T47D (cell line): Measurements from ENCODE around the gene PAQR9.

Source experiments
- DNase-seq, 2 experiments: peaks; one replicate each; pipeline versions ENCODE4 v3.0.0 to v3.0.0-alpha.2; 2011 to 2012; ENCODE audit warnings: low read depth in 1 of 2, low spot score in 1 of 2
- JUND ChIP-seq: IDR thresholded peaks from 2 replicates; pipeline ENCODE4 v1.6.1; 2012; ENCODE audit warnings: low read depth
- in situ Hi-C: cut with HindIII; loops from 2 replicates; pipeline ENCODE4 v1.10.0; 2016; ENCODE audit warnings: low sequenced_read_pairs, low pct_unique_long_range_greater_than_20kb

The PAQR9 gene

GRCh38 chr3:142973217-142974009 lies 9.9 kb upstream of the PAQR9 start:
- TF ChIP-seq JUND: no peak
- no peak for DNase-seq
- in situ Hi-C loops: no loop called here

- in situ Hi-C loops: no loop called here
- TF ChIP-seq JUND: no peak
- no peak for DNase-seq
These were observed 8.7 kb upstream of the PAQR9 start for GRCh38 chr3:142972092-142972753.

GRCh38 chr3:142971431-142971830 lies 8.0 kb upstream of the PAQR9 start:
- TF ChIP-seq JUND: no peak
- no peak for DNase-seq
- in situ Hi-C loops: no loop called here

GRCh38 chr3:142968319-142969025 lies 5.0 kb upstream of the PAQR9 start:
- no peak for DNase-seq
- in situ Hi-C loops: no loop called here
- no peak for TF ChIP-seq JUND

GRCh38 chr3:142966808-142967207 lies 3.3 kb upstream of the PAQR9 start:
- DNase-seq: no peak
- in situ Hi-C loops: no loop called here
- TF ChIP-seq JUND: no peak

GRCh38 chr3:142965581-142965980 lies 2.1 kb upstream of the PAQR9 start:
- DNase-seq: no peak
- no peak for TF ChIP-seq JUND
- in situ Hi-C loops: no loop called here

GRCh38 chr3:142963234-142963515 lies 299 bp downstream of the PAQR9 start:
- no peak for TF ChIP-seq JUND
- no peak for DNase-seq
- in situ Hi-C loops: no loop called here

GRCh38 chr3:142962520-142963233 lies 797 bp downstream of the PAQR9 start:
- in situ Hi-C loops: no loop called here
- no peak for DNase-seq
- TF ChIP-seq JUND: no peak

- in situ Hi-C loops: no loop called here
- no peak for TF ChIP-seq JUND
- DNase-seq: no peak
These were observed 1.3 kb downstream of the PAQR9 start for GRCh38 chr3:142962175-142962519.

- no peak for DNase-seq
- no peak for TF ChIP-seq JUND
- in situ Hi-C loops: no loop called here
These were observed 1.9 kb downstream of the PAQR9 start for GRCh38 chr3:142961539-142961938.

GRCh38 chr3:142960322-142960850 lies 3.1 kb downstream of the PAQR9 start:
- no peak for TF ChIP-seq JUND
- DNase-seq: no peak
- in situ Hi-C loops: no loop called here

- TF ChIP-seq JUND: no peak
- no peak for DNase-seq
- in situ Hi-C loops: no loop called here
These were observed 4.8 kb downstream of the PAQR9 start for GRCh38 chr3:142958707-142959106.
